Jurkat, Clone E6-1 (cell line): ENCODE results near the gene RASSF7. TPM values are rescaled to one million over a fixed set of nuclear protein-coding genes. Genes with fewer than 3 reads are reported as not detected.
"Not testable (repeated sequence)": the region's sequence is repeated elsewhere in the genome, so short reads cannot be mapped to it uniquely, and the experiment has no call there.

ENCODE experiments used
- DNase-seq: peaks from one replicate; pipeline ENCODE4 v3.0.0-alpha.2; 2011; ENCODE audit warnings: low read depth, low spot score
- H3K4me3 ChIP-seq: 2 replicates; pipeline ENCODE4 v1.5.1; 2011; ENCODE audit warnings: mild to moderate bottlenecking, low read length, control low read depth, moderate library complexity
- polyA plus RNA-seq: library from polyadenylated mRNA; unstranded; fragments of >200 nt; gene quantifications from one replicate; pipeline ENCODE4 v1.2.1, GENCODE V29; 2012; ENCODE audit warnings: missing spikeins; ENCODE audit not compliant: insufficient read length, insufficient read depth

The RASSF7 gene
- polyA plus RNA-seq = 21.4 TPM

- DNase-seq = peak; percentile 82
These were observed at the start of gene RASSF7, which contains the start of gene LMNTD2 for GRCh38 chr11:560305-561147. Gene RASSF7, plus strand, starts transcription at chr11:560970. Its CDS starts 799 bp downstream, at chr11:561769. Gene LMNTD2, minus strand, starts transcription at chr11:560738. Its CDS starts 22 bp downstream, at chr11:560716.

GRCh38 chr11:512761-513595, 47.8 kb upstream of the RASSF7 start:
- DNase-seq = no peak
- no peak overlapping the region for H3K4me3 ChIP-seq

More at GRCh38 chr11:560305-561147, at the start of gene RASSF7, which contains the start of gene LMNTD2:
- peak within 1 kb of the TSS; percentile 57 for H3K4me3 ChIP-seq

- no peak for DNase-seq
- H3K4me3 ChIP-seq = no peak overlapping the region
These were observed 46.2 kb upstream of the RASSF7 start for GRCh38 chr11:514606-515005.

GRCh38 chr11:515131-515530, 45.6 kb upstream of the RASSF7 start:
- no peak overlapping the region for H3K4me3 ChIP-seq
- DNase-seq = no peak

- no peak for DNase-seq
- H3K4me3 ChIP-seq = no peak overlapping the region
These were observed 44.4 kb upstream of the RASSF7 start for GRCh38 chr11:516400-516799.

- DNase-seq, H3K4me3 ChIP-seq: not testable (repeated sequence)
These were observed 43.7 kb upstream of the RASSF7 start for GRCh38 chr11:516918-517685.

- DNase-seq = peak; percentile 56
These were observed 42.1 kb upstream of the RASSF7 start for GRCh38 chr11:518463-519202.

GRCh38 chr11:520428-521176, 40.2 kb upstream of the RASSF7 start:
- no peak for DNase-seq
- H3K4me3 ChIP-seq = no peak overlapping the region

More at GRCh38 chr11:518463-519202, 42.1 kb upstream of the RASSF7 start:
- H3K4me3 ChIP-seq = no peak overlapping the region

GRCh38 chr11:521177-521688, 39.5 kb upstream of the RASSF7 start:
- no peak overlapping the region for H3K4me3 ChIP-seq
- no peak for DNase-seq

GRCh38 chr11:526192-526591, 34.6 kb upstream of the RASSF7 start:
- no peak overlapping the region for H3K4me3 ChIP-seq
- no peak for DNase-seq

GRCh38 chr11:528166-528814, 32.5 kb upstream of the RASSF7 start:
- no peak overlapping the region for H3K4me3 ChIP-seq
- no peak for DNase-seq

- H3K4me3 ChIP-seq = no peak overlapping the region
- no peak for DNase-seq
These were observed 31.7 kb upstream of the RASSF7 start for GRCh38 chr11:528815-529727.

- DNase-seq = no peak
- H3K4me3 ChIP-seq = no peak overlapping the region
These were observed 30.9 kb upstream of the RASSF7 start for GRCh38 chr11:529728-530411.

- H3K4me3 ChIP-seq = no peak overlapping the region
- no peak for DNase-seq
These were observed 29.6 kb upstream of the RASSF7 start for GRCh38 chr11:530960-531831.
